ENCODE measurements around the gene DNAJC18. TPM values are rescaled to one million over a fixed set of nuclear protein-coding genes. Genes with fewer than 3 reads are reported as not detected.

The DNAJC18 gene
- total and polyA plus RNA-seq, 2 of the 8 experiments (the other 6 are each of a cell fraction or from before 2014, with no cell fraction given): 7.8 to 29.2 TPM

DNA sequence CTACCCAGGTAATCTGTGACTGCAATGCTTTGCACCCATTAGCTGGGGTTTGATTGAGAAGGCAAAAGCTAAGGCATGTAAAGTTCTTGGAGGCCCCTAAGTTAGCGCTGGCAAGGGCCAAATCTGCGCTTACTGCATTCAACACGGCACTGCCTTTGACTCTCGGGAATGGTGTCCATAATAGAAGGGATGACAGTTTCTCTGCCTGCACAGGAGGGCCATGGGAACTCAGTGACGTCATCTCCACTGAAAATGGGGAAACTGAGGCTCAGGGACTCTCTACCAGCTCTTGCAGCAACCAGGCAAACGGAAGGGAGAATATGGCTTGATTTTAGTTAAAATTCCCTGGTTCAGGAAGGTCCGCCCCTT, 35.9 kb downstream of the DNAJC18 start:
- no peak overlapping the region for H3K18ac ChIP-seq (ENCODE audit: extremely low read depth, low read length)
- ChIA-PET POLR2A (ENCODE audit: partially characterized antibody) (interaction anchor here (0.6 to 2.8 kb wide), 13 partner anchors 10 to 761 kb away, joined by 3 to 16 read pairs (median 4); partner anchors contain the start of genes DNAJC18 and MATR3), CTCF (ENCODE audit: partially characterized antibody) (interaction anchor here (1.2 to 2.7 kb wide), 10 partner anchors 8 to 100 kb away, joined by 3 to 16 read pairs (median 6); partner anchors contain the start of gene SMIM33)
- H2BK20ac ChIP-seq (ENCODE audit: low read length): no peak overlapping the region
- H3K36me3 ChIP-seq (ENCODE audit: control insufficient read depth in 2 of 4, insufficient read depth in 4 of 4, low read length in 3 of 4): peaks cover 0 to 6% (median 3%) of the 10 kb centered on the region in 4 experiments; a peak in 2 of 8 replicates
- 0 out of 7 replicates have a peak, but pooled peaks cover 0 to 4% (median 0%) of the 10 kb centered on the region in 4 experiments for H3K27me3 ChIP-seq (replicated peaks in 1 of 4; ENCODE audit: control insufficient read depth in 3 of 4, extremely low read depth in 1 of 4, insufficient read depth in 3 of 4, low read length in 3 of 4)
- 46% methylated on average over 7 of the region's 7 CpGs; no CpG with 5 or more reads in 1 of the 2 experiments for WGBS, 2 experiments (ENCODE audit: extremely low coverage in 1 of 2, insufficient coverage in 1 of 2, insufficient read length in 1 of 2, insufficient replicate concordance in 2 of 2, low coverage in 1 of 2, low lambda C conversion rate in 2 of 2, missing lambda C conversion rate in 1 of 2)
- no peak overlapping the region for H3K14ac ChIP-seq (ENCODE audit: insufficient read length)
- H3K4me2 ChIP-seq (ENCODE audit: insufficient read depth in 1 of 2, low read depth in 2 of 2, low read length in 2 of 2): peak overlapping the region; percentile 74 to 96
- TF ChIP-seq POLR2AphosphoS5 (IDR thresholded peaks at IDR 0.05; ENCODE audit: low read depth, low read length) (no peak), TAF7 (optimal IDR thresholded peaks at IDR 0.05; ENCODE audit: borderline replicate concordance, low read depth, low read length) (no peak), GABPA (IDR thresholded peaks at IDR 0.05; ENCODE audit: borderline replicate concordance, insufficient read depth, low read length) (no peak), NANOG (IDR thresholded peaks at IDR 0.05; ENCODE audit: insufficient read depth, low read depth, low read length, poor library complexity, severe bottlenecking) (no peak)
- H3K4me1 ChIP-seq (replicated peaks in 1 of 4; ENCODE audit: control insufficient read depth in 3 of 4, insufficient read depth in 4 of 4, low read length in 3 of 4): peaks cover 0 to 8% (median 4%) of the 10 kb centered on the region in 4 experiments; a peak in 6 of 7 replicates
- no peaks in the 10 kb centered on the region for H3K79me1 ChIP-seq (ENCODE audit: low read depth, low read length)
- H3K9ac ChIP-seq (replicated peaks in 1 of 4; ENCODE audit: extremely low read depth in 1 of 4, low read depth in 3 of 4, low read length in 3 of 4): peak overlapping the region in 3 of 4 experiments; percentile 92 to 97 (median 93); a peak in 6 of 7 replicates
- H2BK12ac ChIP-seq (ENCODE audit: low read depth, low read length): no peak overlapping the region; the same call in 1 of the 2 replicates
- H4K5ac ChIP-seq (ENCODE audit: insufficient read length, low read depth, low read length): no peak overlapping the region
- H4K8ac ChIP-seq (ENCODE audit: extremely low read depth, insufficient read depth, low read length): no peak overlapping the region
- H3K9me3 ChIP-seq (ENCODE audit: insufficient read depth in 2 of 2, low read depth in 1 of 2, low read length in 1 of 2): no peaks in the 10 kb centered on the region
- H2BK5ac ChIP-seq (ENCODE audit: low read depth, low read length): peak overlapping the region; percentile 99
- no peak overlapping the region for H2BK15ac ChIP-seq (ENCODE audit: low read length)
- H3K27ac ChIP-seq (ENCODE audit: low read depth, low read length): peak overlapping the region; percentile 94; the same call in 1 of the 2 replicates
- FAIRE-seq (no peak), DNase-seq (ENCODE audit: low read depth in 1 of 2, low spot score in 2 of 2) (no peak)
- no peaks in the 10 kb centered on the region; a peak in 2 of 4 replicates for H3K79me2 ChIP-seq (ENCODE audit: control insufficient read depth in 1 of 2, insufficient read depth in 2 of 2, low read length in 2 of 2)
- peaks cover 0 to 1% of the 10 kb centered on the region in 2 experiments for H4K20me1 ChIP-seq (replicated peaks in 1 of 2; ENCODE audit: control insufficient read depth in 1 of 2, insufficient read depth in 2 of 2, low read length in 2 of 2)
- no peak overlapping the region for H3K4ac ChIP-seq (replicated peaks; ENCODE audit: insufficient read length, low read depth, low read length)
- peak overlapping the region; percentile 37; the same call in 1 of the 2 replicates for H2AFZ ChIP-seq (ENCODE audit: low read length)
- H3K23ac ChIP-seq (ENCODE audit: insufficient read length): no peak overlapping the region
- no peak overlapping the region for H4K91ac ChIP-seq (replicated peaks; ENCODE audit: insufficient read length, low read length)
- no peak overlapping the region for H2AK5ac ChIP-seq (ENCODE audit: low read depth, low read length)
- H3K23me2 ChIP-seq (ENCODE audit: low read depth, low read length): peaks cover 4% of the 10 kb centered on the region; the same call in 1 of the 2 replicates
- H3K4me3 ChIP-seq (ENCODE audit: extremely low read depth in 1 of 4, insufficient read depth in 2 of 4, low read depth in 3 of 4, low read length in 4 of 4): peak overlapping the region; percentile 72 to 84 (median 80)
- no peak overlapping the region for H2BK120ac ChIP-seq (replicated peaks; ENCODE audit: low read depth, low read length)
- H3K56ac ChIP-seq (replicated peaks; ENCODE audit: insufficient read length, low read depth, low read length): no peak overlapping the region
